Thyroid gland (tissue), 4 donors: Measurements from ENCODE around the gene NFKBIA.

Source experiments
- CTCF ChIP-seq, 6 experiments: fragments of 200-600 bp in 3 of 6; fragments of 450-650 bp in 3 of 6; sonication (generic) in 3 of 6; IDR thresholded peaks; one replicate each; pipeline ENCODE4 v1.5.1; 2016 to 2019; ENCODE audit warnings: antibody characterized with exemption in 6 of 6, mild to moderate bottlenecking in 2 of 6, inconsistent platforms in 1 of 6, moderate library complexity in 1 of 6
- POLR2A ChIP-seq, 2 donors: fragments of 450-650 bp; IDR thresholded peaks; one replicate each; pipeline ENCODE4 v1.6.1; 2017; ENCODE audit warnings: antibody characterized with exemption in 2 of 2, mild to moderate bottlenecking in 2 of 2, moderate library complexity in 1 of 2

GRCh38 chr14:35408026-35408425, 3.5 kb upstream of the NFKBIA start:
- TF ChIP-seq CTCF (IDR thresholded peaks at IDR 0.05) (no peak), POLR2A (IDR thresholded peaks at IDR 0.05) (no peak)
